Measurements from ENCODE around the gene AMPD3. TPM values are rescaled to one million over a fixed set of nuclear protein-coding genes. Genes with fewer than 3 reads are reported as not detected.

AMPD3 gene
- total RNA-seq, 2 donors from 2014 or later = 20.0 to 22.1 TPM

- WGBS = 74% methylated on average over 3 of the region's 3 CpGs
- TF ChIP-seq CTCF (IDR thresholded peaks at IDR 0.05) (no peak), POLR2AphosphoS5 (IDR thresholded peaks at IDR 0.05) (no peak), POLR2A (IDR thresholded peaks at IDR 0.05) (no peak)
- Histone ChIP-seq H3K9me3 (no peaks in the 10 kb centered on the region), H3K4me3 (no peak overlapping the region), H3K4me1 (replicated peaks) (no peaks in the 10 kb centered on the region), H3K27me3 (replicated peaks; ENCODE audit: insufficient read depth) (no peaks in the 10 kb centered on the region), H3K36me3 (no peaks in the 10 kb centered on the region), H3K27ac (no peak overlapping the region)
- intact Hi-C loops (cut with DNase I) = no loop called here
- DNase-seq (ENCODE audit: low spot score) = no peak
Observed at GRCh38 chr11:10550503-10551289, 95.6 kb downstream of the AMPD3 start.

GRCh38 chr11:10551290-10551592 is 96.2 kb downstream of the AMPD3 start:
- no peak for TF ChIP-seq POLR2AphosphoS5 (IDR thresholded peaks at IDR 0.05)
- no peak for TF ChIP-seq POLR2A (IDR thresholded peaks at IDR 0.05)
- TF ChIP-seq CTCF (IDR thresholded peaks at IDR 0.05) = no peak
- Histone ChIP-seq H3K4me3 (no peak overlapping the region), H3K36me3 (no peaks in the 10 kb centered on the region), H3K27ac (no peak overlapping the region), H3K27me3 (replicated peaks; ENCODE audit: insufficient read depth) (no peaks in the 10 kb centered on the region), H3K4me1 (replicated peaks) (no peaks in the 10 kb centered on the region), H3K9me3 (no peaks in the 10 kb centered on the region)
- intact Hi-C loops (cut with DNase I) = no loop called here
- DNase-seq (ENCODE audit: low spot score) = no peak
- WGBS = 67% methylated on average over 4 of the region's 4 CpGs

- Histone ChIP-seq H3K27me3 (replicated peaks; ENCODE audit: insufficient read depth) (no peaks in the 10 kb centered on the region), H3K27ac (no peak overlapping the region), H3K36me3 (no peaks in the 10 kb centered on the region), H3K9me3 (no peaks in the 10 kb centered on the region), H3K4me1 (replicated peaks) (no peaks in the 10 kb centered on the region), H3K4me3 (no peak overlapping the region)
- TF ChIP-seq POLR2AphosphoS5 (IDR thresholded peaks at IDR 0.05) = no peak
- TF ChIP-seq CTCF (IDR thresholded peaks at IDR 0.05) = no peak
- no peak for TF ChIP-seq POLR2A (IDR thresholded peaks at IDR 0.05)
- 94% methylated on average over 3 of the region's 3 CpGs for WGBS
- intact Hi-C loops (cut with DNase I) = no loop called here
- DNase-seq (ENCODE audit: low spot score) = no peak
Observed at GRCh38 chr11:10551845-10552352, 96.8 kb downstream of the AMPD3 start.

- Histone ChIP-seq H3K27ac (no peak overlapping the region), H3K9me3 (no peaks in the 10 kb centered on the region), H3K36me3 (no peaks in the 10 kb centered on the region), H3K4me1 (replicated peaks) (no peaks in the 10 kb centered on the region), H3K4me3 (no peak overlapping the region), H3K27me3 (replicated peaks; ENCODE audit: insufficient read depth) (no peaks in the 10 kb centered on the region)
- DNase-seq (ENCODE audit: low spot score) = no peak
- WGBS = 33% methylated on average over 1 of the region's 1 CpG
- TF ChIP-seq POLR2A (IDR thresholded peaks at IDR 0.05) = no peak
- no peak for TF ChIP-seq CTCF (IDR thresholded peaks at IDR 0.05)
- intact Hi-C loops (cut with DNase I) = no loop called here
Observed at GRCh38 chr11:10556590-10556989, 101.5 kb downstream of the AMPD3 start.

MicroRNAs within 50 kb of the gene (microRNA counts, 767-probe panel; counts per million panel counts)
- 0 to 431 counts per million in 2 donors for microRNA hsa-miR-4485

Other genes with a start within 250 kb of the AMPD3 start
- gene SBF2, start 161.0 kb upstream of the AMPD3 start, total RNA-seq = 10 to 100 TPM; 35.9 to 56.7 TPM
- 10 to 100 TPM; 20.4 to 33.7 TPM for gene ADM, start 150.2 kb upstream of the AMPD3 start, total RNA-seq
- gene RNF141, start 85.9 kb downstream of the AMPD3 start, total RNA-seq = 10 to 100 TPM; 52.9 to 66.2 TPM
- 1 to 10 TPM; 2.5 to 9.8 TPM for gene LYVE1, start 113.4 kb downstream of the AMPD3 start, total RNA-seq
- 10 to 100 TPM; 14.7 to 43.6 TPM for gene IRAG1, start 238.5 kb downstream of the AMPD3 start, total RNA-seq